ACC112 (cell line): ENCODE data around the gene MAFB.

Experiments
- H2AFZ ChIP-seq: fragments of 200-600 bp; sonication (generic); one replicate; pipeline ENCODE4 v1.6.0; 2017; ENCODE audit warnings: antibody characterized with exemption, low read length; ENCODE audit not compliant: unreplicated experiment
- H3K27ac ChIP-seq: fragments of 200-600 bp; sonication (generic); 2 replicates; pipeline ENCODE4 v1.5.1; 2014; ENCODE audit warnings: low read depth, mild to moderate bottlenecking, antibody characterized with exemption, low read length, moderate library complexity
- H3K27me3 ChIP-seq: fragments of 200-600 bp; sonication (generic); 2 replicates; pipeline ENCODE4 v1.6.1; 2014; ENCODE audit warnings: mild to moderate bottlenecking, antibody characterized with exemption, low read length, moderate library complexity, mixed read lengths; ENCODE audit not compliant: insufficient read depth
- H3K36me3 ChIP-seq: fragments of 200-600 bp; sonication (generic); 2 replicates; pipeline ENCODE4 v1.6.1; 2016; ENCODE audit warnings: mild to moderate bottlenecking, antibody characterized with exemption, low read length, moderate library complexity, mixed read lengths; ENCODE audit not compliant: insufficient read depth
- H3K4me1 ChIP-seq: fragments of 200-600 bp; sonication (generic); one replicate; pipeline ENCODE4 v1.6.1; 2016; ENCODE audit warnings: low read length, mixed read lengths; ENCODE audit not compliant: insufficient read depth, unreplicated experiment, control insufficient read depth
- H3K4me3 ChIP-seq: fragments of 200-600 bp; sonication (generic); 2 replicates; pipeline ENCODE4 v1.5.1; 2014; ENCODE audit warnings: mild to moderate bottlenecking, low read depth, low read length
- H3K79me2 ChIP-seq: fragments of 200-600 bp; sonication (generic); one replicate; pipeline ENCODE4 v1.6.0; 2016; ENCODE audit warnings: low read length; ENCODE audit not compliant: control insufficient read depth, unreplicated experiment, insufficient read depth

The MAFB gene

DNA sequence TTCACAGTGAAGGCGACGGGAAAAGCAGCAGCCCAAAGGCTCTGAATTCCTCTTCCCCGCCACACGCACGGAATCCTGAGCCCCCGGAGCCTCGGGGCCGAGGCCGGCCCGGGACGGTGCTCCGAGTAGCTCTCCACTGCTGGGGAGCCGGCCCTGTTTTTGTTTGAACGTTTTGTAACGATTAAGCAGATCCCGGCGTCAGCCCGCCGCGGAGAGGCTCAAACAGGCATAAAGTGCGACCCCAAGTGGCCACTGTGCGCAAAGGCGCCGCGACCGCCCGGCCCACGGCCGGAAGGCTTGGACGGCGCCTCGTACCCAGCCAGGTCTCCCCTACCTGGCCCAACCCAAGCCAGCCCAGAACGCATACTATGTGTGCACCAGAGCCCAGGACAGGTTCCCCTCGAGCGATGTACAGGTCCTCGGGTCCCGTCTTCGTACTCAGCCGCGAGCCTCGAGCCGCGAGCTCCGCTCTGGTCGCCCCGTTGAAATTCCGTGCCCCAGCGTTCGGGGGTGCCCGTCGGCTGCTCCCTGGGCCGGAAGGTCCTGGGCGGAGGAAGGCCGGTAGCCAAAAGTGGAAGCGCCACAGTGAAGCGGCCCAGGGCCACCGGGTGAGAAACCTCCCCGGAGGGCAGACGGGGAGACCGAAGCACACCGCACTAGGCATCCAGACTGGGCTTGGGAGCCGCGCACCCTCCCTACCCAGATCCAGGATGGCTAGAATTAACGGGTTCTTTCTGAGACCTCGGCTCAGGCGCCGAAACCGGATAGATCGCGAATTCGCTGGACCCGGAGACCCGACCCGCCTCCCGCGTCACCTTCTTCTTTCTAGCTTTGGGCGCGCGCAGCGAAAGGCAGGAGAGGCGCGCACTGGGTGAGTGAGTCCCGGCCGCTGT lies 1.2 kb upstream of the MAFB start:
- Histone ChIP-seq H3K4me3 (peak overlapping the region; percentile 79), H3K27me3 (peaks cover 65% of the 10 kb centered on the region), H3K27ac (peak overlapping the region; percentile 15; the same call in 1 of the 2 replicates), H3K4me1 (no peaks in the 10 kb centered on the region), H3K36me3 (no peaks in the 10 kb centered on the region), H2AFZ (peak overlapping the region; percentile 62), H3K79me2 (no peaks in the 10 kb centered on the region)

DNA sequence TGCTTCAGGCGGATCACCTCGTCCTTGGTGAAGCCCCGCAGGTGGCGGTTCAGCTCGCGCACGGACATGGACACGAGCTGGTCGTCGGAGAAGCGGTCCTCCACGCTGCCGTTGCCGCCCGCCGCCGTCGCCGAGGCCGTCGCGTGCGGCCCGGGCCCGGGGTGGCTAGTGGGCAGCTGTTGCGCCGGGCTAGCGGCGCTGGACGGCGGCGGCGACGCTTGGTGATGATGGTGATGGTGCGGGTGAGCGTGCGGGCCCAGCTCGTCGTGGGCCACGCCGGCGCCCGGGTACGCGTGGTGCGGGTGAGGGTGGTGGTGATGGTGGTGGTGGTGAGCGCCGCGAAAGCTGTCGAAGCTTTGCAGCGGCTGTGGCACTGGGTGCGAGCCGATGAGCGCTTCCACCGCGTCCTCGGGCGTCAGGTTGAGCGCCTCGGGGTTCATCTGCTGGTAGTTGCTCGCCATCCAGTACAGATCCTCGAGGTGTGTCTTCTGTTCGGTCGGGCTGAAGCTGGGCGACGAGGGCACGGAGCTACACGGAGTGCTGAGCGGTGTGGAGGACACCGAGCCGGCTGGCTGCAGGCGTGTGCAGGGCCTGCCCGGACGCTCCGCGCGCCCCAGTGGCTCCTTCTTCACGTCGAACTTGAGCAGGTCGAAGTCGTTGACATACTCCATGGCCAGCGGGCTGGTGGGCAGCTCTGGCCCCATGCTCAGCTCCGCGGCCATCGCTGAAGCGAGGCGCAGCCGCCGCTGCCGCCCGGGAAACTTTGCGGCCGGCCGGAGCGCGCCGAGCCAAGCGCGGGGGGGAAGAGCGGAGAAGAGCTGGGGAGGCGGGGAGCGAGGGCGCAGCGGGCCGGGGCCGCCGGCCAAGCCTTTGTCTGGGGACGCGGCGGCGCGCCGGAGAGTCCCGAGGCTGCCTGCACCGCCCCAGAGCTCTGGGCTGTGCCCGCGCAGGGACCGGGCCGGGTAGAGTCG lies 622 bp downstream of the MAFB start:
- no peaks in the 10 kb centered on the region for H3K79me2 ChIP-seq
- H2AFZ ChIP-seq: peak overlapping the region; percentile 71
- H3K27ac ChIP-seq: no peak overlapping the region
- H3K27me3 ChIP-seq: peaks cover 78% of the 10 kb centered on the region
- peak overlapping the region; percentile 79 for H3K4me3 ChIP-seq
- H3K36me3 ChIP-seq: no peaks in the 10 kb centered on the region
- H3K4me1 ChIP-seq: no peaks in the 10 kb centered on the region

- H3K4me1 ChIP-seq: no peaks in the 10 kb centered on the region
- H3K4me3 ChIP-seq: peak overlapping the region; percentile 79
- no peak overlapping the region for H3K27ac ChIP-seq
- H3K27me3 ChIP-seq: peaks cover 85% of the 10 kb centered on the region
- no peak overlapping the region for H2AFZ ChIP-seq
- no peaks in the 10 kb centered on the region for H3K36me3 ChIP-seq
- H3K79me2 ChIP-seq: no peaks in the 10 kb centered on the region
These were observed 1.5 kb downstream of the MAFB start for GRCh38 chr20:40687384-40688128.

- no peak overlapping the region for H3K27ac ChIP-seq
- no peaks in the 10 kb centered on the region for H3K36me3 ChIP-seq
- no peaks in the 10 kb centered on the region for H3K4me1 ChIP-seq
- H2AFZ ChIP-seq: no peak overlapping the region
- H3K4me3 ChIP-seq: peak overlapping the region; percentile 79
- H3K79me2 ChIP-seq: no peaks in the 10 kb centered on the region
- H3K27me3 ChIP-seq: peaks cover 84% of the 10 kb centered on the region
These were observed 2.1 kb downstream of the MAFB start for GRCh38 chr20:40686893-40687292.

- no peak overlapping the region for H3K27ac ChIP-seq
These were observed 2.6 kb downstream of the MAFB start for GRCh38 chr20:40686434-40686882.

GRCh38 chr20:40685349-40685748 lies 3.7 kb downstream of the MAFB start:
- Histone ChIP-seq H3K27me3 (peaks cover 81% of the 10 kb centered on the region), H3K36me3 (no peaks in the 10 kb centered on the region), H3K79me2 (no peaks in the 10 kb centered on the region), H3K4me1 (no peaks in the 10 kb centered on the region), H2AFZ (no peak overlapping the region), H3K4me3 (no peak overlapping the region), H3K27ac (no peak overlapping the region)

More at GRCh38 chr20:40686434-40686882, 2.6 kb downstream of the MAFB start:
- Histone ChIP-seq H2AFZ (no peak overlapping the region), H3K36me3 (no peaks in the 10 kb centered on the region), H3K27me3 (peaks cover 83% of the 10 kb centered on the region), H3K4me3 (0 out of 2 replicates have a peak overlapping the region, but pooled peaks have one; percentile 79), H3K4me1 (no peaks in the 10 kb centered on the region), H3K79me2 (no peaks in the 10 kb centered on the region)

GRCh38 chr20:40683894-40684268 lies 5.2 kb downstream of the MAFB start:
- Histone ChIP-seq H2AFZ (no peak overlapping the region), H3K4me1 (no peaks in the 10 kb centered on the region), H3K4me3 (0 out of 2 replicates have a peak overlapping the region, but pooled peaks have one; percentile 57), H3K79me2 (no peaks in the 10 kb centered on the region), H3K27ac (no peak overlapping the region), H3K27me3 (peaks cover 88% of the 10 kb centered on the region), H3K36me3 (no peaks in the 10 kb centered on the region)

DNA sequence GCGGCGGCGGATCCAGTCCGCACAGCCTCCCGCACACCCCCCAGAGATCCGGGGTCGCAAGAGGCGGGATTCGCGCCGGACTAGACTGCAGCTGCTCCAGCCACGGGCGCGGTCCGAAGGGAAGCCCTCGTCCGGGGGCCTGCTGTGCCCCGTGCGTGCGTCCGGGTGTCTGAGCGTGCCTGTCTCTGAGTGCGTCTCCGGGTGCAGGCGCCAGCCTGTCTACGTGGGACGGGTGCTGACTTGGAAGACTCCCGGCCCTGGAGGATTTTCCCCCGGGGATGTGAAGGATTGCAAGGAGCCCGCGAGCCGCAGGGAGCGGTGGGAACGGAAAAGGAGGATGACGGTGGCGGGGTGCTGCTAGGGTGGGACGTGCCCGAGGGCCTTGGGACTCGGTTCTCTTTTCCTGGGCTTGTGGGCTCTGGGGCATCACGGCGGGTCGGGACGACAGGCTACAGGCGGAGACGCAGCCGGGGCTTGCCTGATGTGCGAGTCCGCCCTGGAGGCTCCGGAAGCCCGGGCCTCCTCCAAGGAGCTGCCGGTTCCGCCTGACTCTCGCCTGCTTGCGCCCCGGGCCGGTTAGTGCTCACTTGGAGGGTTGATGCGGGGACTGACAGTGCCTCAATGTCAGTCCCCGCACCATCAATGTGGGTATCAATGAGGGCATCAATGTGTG lies 5.7 kb downstream of the MAFB start:
- Histone ChIP-seq H3K79me2 (no peaks in the 10 kb centered on the region), H3K36me3 (no peaks in the 10 kb centered on the region), H3K27ac (no peak overlapping the region), H3K27me3 (peaks cover 85% of the 10 kb centered on the region), H3K4me3 (peak overlapping the region; percentile 57), H3K4me1 (no peaks in the 10 kb centered on the region), H2AFZ (peak overlapping the region; percentile 17)

- H3K27me3 ChIP-seq: peaks cover 84% of the 10 kb centered on the region
- no peak overlapping the region for H3K27ac ChIP-seq
- H3K4me1 ChIP-seq: no peaks in the 10 kb centered on the region
- H3K4me3 ChIP-seq: peak overlapping the region; percentile 57
- H3K36me3 ChIP-seq: no peaks in the 10 kb centered on the region
- H2AFZ ChIP-seq: no peak overlapping the region
- H3K79me2 ChIP-seq: no peaks in the 10 kb centered on the region
These were observed 6.7 kb downstream of the MAFB start for GRCh38 chr20:40682104-40682981.
